Suppressor macrophage treated with lipopolysaccharide for 1 hour (primary cell): ENCODE measurements around the gene CA7.
A peak's percentile ranks its signal among the peaks of the same experiment; 100 is the strongest.

Experiments
- DNase-seq, 3 donors: peaks; one replicate each; pipeline ENCODE4 v3.0.0-alpha.2; 2020 to 2022

Gene CA7

DNA sequence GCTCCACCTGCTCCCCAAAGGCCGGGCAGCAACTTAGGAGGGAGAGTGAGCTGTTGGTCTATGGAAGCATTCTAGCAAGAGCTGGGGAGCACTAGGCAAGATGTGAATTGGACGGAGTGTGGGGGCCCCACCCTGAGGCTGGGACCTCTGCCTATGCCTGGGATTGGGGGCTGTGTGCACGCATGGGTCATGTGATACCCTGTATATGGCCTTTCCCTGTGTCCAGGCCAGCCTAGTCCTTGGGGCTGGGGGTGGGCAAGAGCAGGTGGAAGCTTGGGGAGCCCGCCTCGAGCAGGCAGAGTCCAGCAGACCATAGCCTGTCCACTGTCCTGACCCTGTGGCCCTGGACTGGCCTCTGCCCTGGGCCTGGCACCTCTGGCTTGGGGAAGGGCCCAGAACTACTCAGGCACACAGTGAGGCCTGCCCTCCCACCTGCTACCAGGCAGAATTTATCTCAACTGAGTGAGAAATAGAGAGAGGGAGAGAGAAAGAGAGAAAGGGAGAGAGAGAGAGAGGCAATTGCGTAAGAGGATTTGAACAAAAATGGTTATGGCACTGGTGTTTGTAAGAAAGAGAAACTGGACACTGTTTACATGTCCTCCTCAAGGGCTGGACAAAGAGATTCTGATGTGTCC, 55.2 kb downstream of the CA7 start:
- no peak for DNase-seq

DNA sequence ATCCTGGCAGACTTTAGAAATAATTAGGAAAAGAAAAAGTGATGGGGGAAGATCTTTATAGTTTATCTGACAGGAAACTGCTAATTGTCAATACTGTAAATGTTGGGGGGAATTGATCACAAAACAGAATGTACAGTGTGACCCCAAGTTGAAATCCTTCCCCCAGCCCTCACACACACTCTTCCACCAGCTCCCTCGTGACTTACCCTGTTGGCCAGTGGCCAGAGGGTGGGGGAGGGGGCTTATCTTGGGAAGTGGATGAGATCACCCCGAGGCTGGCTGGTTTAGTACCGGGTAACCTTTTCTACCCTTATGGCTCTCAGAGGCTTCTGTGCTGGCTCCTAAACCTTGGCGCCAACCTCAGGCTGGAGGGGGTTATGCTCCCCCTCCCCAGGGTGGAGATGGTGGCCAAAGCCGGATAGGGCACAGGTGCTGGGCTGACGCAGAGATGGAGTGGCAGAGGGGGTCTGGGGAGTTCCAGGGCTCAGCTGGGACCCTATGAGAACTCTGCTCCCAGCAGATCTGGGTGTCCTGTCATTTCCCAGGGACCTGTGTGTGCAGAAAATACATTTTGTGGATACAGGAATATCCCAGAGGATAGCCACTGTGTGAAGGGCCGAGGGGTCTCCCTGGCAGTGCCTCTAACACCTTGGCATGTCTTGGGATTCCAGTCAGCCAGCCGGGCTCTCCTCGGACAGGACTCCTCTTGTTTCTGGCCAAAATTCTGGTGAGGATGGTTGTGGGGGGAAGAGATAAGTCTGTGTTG, 55.9 kb downstream of the CA7 start:
- peak; percentile 50 to 65 (median 54) for DNase-seq

DNA sequence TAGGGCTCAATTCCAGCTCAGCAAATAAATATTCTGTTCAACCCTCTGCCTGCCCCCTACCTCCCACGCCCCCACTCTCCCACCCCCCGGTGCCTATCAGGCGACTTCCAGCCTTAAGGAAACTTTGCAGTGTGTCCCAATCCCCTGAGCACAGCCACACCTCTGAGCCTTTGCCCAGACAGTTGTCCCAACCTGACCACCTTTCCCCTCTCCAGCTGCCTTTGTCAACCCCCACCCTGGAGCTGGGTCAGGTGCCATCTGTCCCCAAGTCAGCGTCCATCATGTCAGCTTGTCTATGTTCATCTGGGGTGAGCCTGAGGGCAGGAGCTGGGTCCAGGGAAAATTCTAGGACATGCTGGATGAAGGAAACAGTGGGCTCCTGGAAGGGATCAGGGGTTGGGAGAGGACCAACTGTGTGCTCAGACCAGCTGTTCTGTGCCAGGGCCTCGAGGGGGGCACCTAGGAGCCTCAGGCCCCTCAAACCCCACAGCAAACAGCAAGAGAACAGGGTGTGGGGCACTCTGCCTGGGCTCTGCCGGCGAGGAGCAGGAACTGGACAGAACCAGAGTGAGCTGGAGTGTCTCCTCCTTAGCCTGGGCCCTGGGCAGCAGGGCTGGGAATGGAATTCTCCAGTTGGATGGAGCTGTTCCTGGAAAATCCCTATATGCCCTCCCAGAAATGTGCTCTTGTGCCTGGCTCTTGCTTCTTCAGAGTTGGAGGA, 56.7 kb downstream of the CA7 start:
- DNase-seq, result no peak

DNA sequence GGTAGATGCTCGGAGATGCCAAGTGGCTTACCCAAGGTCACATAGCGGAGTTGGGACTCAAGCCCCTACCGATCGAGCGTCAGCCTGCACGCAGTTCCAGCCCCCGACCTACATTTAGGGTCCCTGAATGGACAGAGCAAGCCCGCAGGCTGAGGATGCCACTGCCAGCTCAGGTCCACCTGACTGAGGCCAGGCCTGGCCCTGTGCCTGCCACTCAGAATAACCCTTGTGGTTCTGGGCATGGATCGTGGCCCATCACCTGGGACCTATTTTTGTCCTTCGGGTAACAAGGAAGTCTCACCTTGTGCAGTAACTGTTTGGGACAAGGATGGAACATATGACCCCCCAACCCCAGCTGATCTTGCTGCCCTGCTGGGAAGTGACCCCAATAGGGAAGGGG, 57.4 kb downstream of the CA7 start:
- DNase-seq, result no peak

DNA sequence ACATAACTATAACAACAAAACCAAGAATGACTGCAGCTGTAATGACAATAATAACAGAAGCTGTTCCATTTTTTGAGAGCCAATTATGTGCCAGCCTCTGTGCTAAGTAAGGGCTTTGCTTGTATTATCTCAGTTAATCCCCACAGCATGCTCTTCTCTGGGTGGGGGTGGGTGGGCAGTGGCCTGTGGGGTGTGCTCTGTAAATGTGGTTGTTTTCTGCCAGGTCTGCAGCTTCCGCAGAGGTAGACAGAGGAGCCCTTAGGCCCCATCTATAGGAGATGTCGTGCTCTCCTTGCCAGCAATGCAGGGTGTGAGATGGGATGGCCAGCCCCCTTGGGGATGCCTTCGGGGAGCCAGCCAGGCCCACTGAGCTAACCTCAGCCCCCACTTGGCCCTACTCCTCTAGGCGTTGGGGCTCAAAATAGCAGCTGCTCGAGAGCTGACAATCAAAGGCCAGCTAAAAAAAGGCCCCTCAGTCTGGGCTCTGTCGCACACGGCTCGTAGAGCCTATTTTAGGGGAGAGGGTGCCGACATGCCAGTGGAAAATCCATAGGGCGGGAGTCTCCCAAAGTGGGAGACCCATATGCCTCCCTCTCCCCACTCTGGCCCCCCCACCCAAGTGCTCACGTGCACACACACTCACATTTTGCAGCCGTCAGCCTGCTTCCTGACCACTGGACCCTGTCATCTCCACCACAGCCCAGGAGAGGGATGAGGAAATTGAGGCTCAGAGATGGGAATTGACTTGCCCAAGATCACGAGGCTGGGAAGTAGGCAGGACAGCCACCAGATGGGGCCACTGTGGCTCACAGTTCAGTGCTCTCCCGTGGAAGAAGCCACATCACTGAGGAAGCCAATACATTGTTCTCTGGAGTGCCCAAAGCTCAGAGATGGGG, 58.7 kb downstream of the CA7 start:
- peak in 2 of 3 donors; percentile 8 to 19 for DNase-seq
